GM12878 (cell line): ENCODE data around the gene CAMK4. TPM values are rescaled to one million over a fixed set of nuclear protein-coding genes. Genes with fewer than 3 reads are reported as not detected.
A peak's percentile ranks its signal among the peaks of the same experiment; 100 is the strongest.

Experiments
- CEBPB ChIP-seq, 2 experiments: fragments of 150-350 bp in 1 of 2; IDR thresholded peaks; 2 replicates each; pipeline ENCODE4 v1.6.1; 2012 to 2014; ENCODE audit warnings: low read depth in 2 of 2, low read length in 2 of 2, borderline replicate concordance in 1 of 2, inconsistent platforms in 1 of 2
- CREM ChIP-seq: IDR thresholded peaks from 2 replicates; pipeline ENCODE4 v1.6.1; 2014; ENCODE audit warnings: antibody characterized with exemption, low read depth
- EGR1 ChIP-seq, 2 experiments: IDR thresholded peaks; 1 replicate in 1 of 2; 2 replicates in 1 of 2; pipeline ENCODE4 v1.6.1; 2011 to 2012; ENCODE audit warnings: low read depth in 2 of 2, low read length in 2 of 2, borderline replicate concordance in 1 of 2, mild to moderate bottlenecking in 1 of 2, moderate library complexity in 1 of 2
- ELK1 ChIP-seq: IDR thresholded peaks from 2 replicates; pipeline ENCODE4 v1.6.1; 2012; ENCODE audit warnings: low read depth, low read length, improper control_type of control experiment
- FOXK2 ChIP-seq: fragments of 450-650 bp; IDR thresholded peaks from 2 replicates; pipeline ENCODE4 v1.6.1; 2017; ENCODE audit warnings: mild to moderate bottlenecking, moderate library complexity
- GATAD2B ChIP-seq: fragments of 450-650 bp; conservative IDR thresholded peaks from 2 replicates; pipeline ENCODE4 v1.6.1; 2017; ENCODE audit warnings: low read depth, mild to moderate bottlenecking, moderate library complexity
- IRF5 ChIP-seq: fragments of 450-650 bp; IDR thresholded peaks from 2 replicates; pipeline ENCODE4 v1.6.1; 2017; ENCODE audit warnings: borderline replicate concordance
- NFYB ChIP-seq: IDR thresholded peaks from 2 replicates; pipeline ENCODE4 v1.6.1; 2011; ENCODE audit warnings: low read depth, mild to moderate bottlenecking, low read length, improper control_type of control experiment, moderate library complexity; ENCODE audit not compliant: insufficient read depth
- NRF1 ChIP-seq: conservative IDR thresholded peaks from 2 replicates; pipeline ENCODE4 v1.6.1; 2011; ENCODE audit warnings: mild to moderate bottlenecking, low read depth, low read length, improper control_type of control experiment
- PKNOX1 ChIP-seq: fragments of 450-650 bp; IDR thresholded peaks from 2 replicates; pipeline ENCODE4 v1.6.1; 2016; ENCODE audit warnings: mild to moderate bottlenecking
- POLR2A ChIP-seq: IDR thresholded peaks from 2 replicates; pipeline ENCODE4 v1.6.1; 2011; ENCODE audit warnings: low read depth, mild to moderate bottlenecking, low read length
- RUNX3 ChIP-seq: IDR thresholded peaks from 2 replicates; pipeline ENCODE4 v1.6.1; 2012; ENCODE audit warnings: low read length, inconsistent platforms
- SKIL ChIP-seq: fragments of 450-650 bp; IDR thresholded peaks from 2 replicates; pipeline ENCODE4 v1.6.1; 2017; ENCODE audit warnings: mild to moderate bottlenecking, low read depth, inconsistent platforms; ENCODE audit not compliant: poor library complexity, severe bottlenecking
- USF1 ChIP-seq: IDR thresholded peaks from 2 replicates; pipeline ENCODE4 v1.6.1; 2011; ENCODE audit warnings: borderline replicate concordance, low read depth, mild to moderate bottlenecking, moderate library complexity, mixed read lengths, low read length; ENCODE audit not compliant: insufficient read depth; ENCODE audit errors: extremely low read length
- ZNF217 ChIP-seq: fragments of 450-650 bp; IDR thresholded peaks from 2 replicates; pipeline ENCODE4 v1.6.1; 2017; ENCODE audit warnings: antibody characterized with exemption, mild to moderate bottlenecking
- ZNF274 ChIP-seq: IDR thresholded peaks from one replicate; pipeline ENCODE4 v1.8.0; 2011; ENCODE audit not compliant: insufficient read length, insufficient read depth
- ZNF687 ChIP-seq: fragments of 450-650 bp; IDR thresholded peaks from 2 replicates; pipeline ENCODE4 v1.6.1; 2017; ENCODE audit warnings: mild to moderate bottlenecking, moderate library complexity
- polyA plus RNA-seq, 11 experiments: library from polyadenylated mRNA; depleted of rRNA in 4 of 11; unstranded in 6 of 11; stranded (reverse) in 5 of 11; fragments of >200 nt; fragmentation: Nextera tagmentation in 4 of 11; fragmentation: Illumina TruSeq in 1 of 11; extraction: Ambion mirVana in 4 of 11; extraction: Trizol in 1 of 11; gene quantifications; 1 replicate in 1 of 11; 2 replicates in 10 of 11; pipeline versions ENCODE4 v1.2.1 to v1.2.3, GENCODE V29; 2011 to 2016; ENCODE audit warnings: inconsistent platforms in 2 of 11, missing spikeins in 2 of 11, low read depth in 1 of 11
- total RNA-seq, 4 experiments: library from RNA; depleted of rRNA in 3 of 4; stranded (reverse); fragments of >200 nt in 3 of 4; fragmentation: Illumina TruSeq in 1 of 4; extraction: Trizol in 1 of 4; gene quantifications; 2 replicates each; pipeline versions ENCODE4 v1.2.1 to v1.2.3, GENCODE V29; 2013 to 2021

CAMK4 gene
- total and polyA plus RNA-seq, 10 of the 15 experiments (the other 5 are each of a cell fraction or from before 2014, with no cell fraction given) = 13.3 to 51.9 (median 35.3) TPM

GRCh38 chr5:111517853-111518501, 293.8 kb downstream of the CAMK4 start (continued):
- TF ChIP-seq ELK1 = no peak
- TF ChIP-seq POLR2A = no peak
- TF ChIP-seq PKNOX1 = peak; percentile 54
- TF ChIP-seq IRF5 = no peak
- peak; percentile 50; the same call in 1 of the 2 replicates for TF ChIP-seq ZNF687
- no peak for TF ChIP-seq NFYB
- peak; percentile 36; the same call in 1 of the 2 replicates for TF ChIP-seq CREM
- TF ChIP-seq ZNF274 = no peak
- TF ChIP-seq EGR1 (IDR thresholded peaks at IDR 0.05; ENCODE audit: borderline replicate concordance in 1 of 2, low read depth in 2 of 2, low read length in 2 of 2) = no peak
- TF ChIP-seq ZNF217 = no peak
- no peak for TF ChIP-seq SKIL
- TF ChIP-seq FOXK2 = no peak
- TF ChIP-seq NRF1 = no peak
- peak; percentile 94 for TF ChIP-seq RUNX3
- TF ChIP-seq CEBPB (IDR thresholded peaks at IDR 0.05; ENCODE audit: borderline replicate concordance in 1 of 2, low read depth in 2 of 2, low read length in 2 of 2) = no peak
- peak; percentile 71 for TF ChIP-seq GATAD2B
- TF ChIP-seq USF1 = no peak
